ENCODE data around the gene EPHB1. TPM values are rescaled to one million over a fixed set of nuclear protein-coding genes. Genes with fewer than 3 reads are reported as not detected.
"Not testable (repeated sequence)": the region's sequence is repeated elsewhere in the genome, so short reads cannot be mapped to it uniquely, and the experiment has no call there.

The EPHB1 gene
- total RNA-seq, 1 donor from 2014 or later: 1.8 TPM

DNA sequence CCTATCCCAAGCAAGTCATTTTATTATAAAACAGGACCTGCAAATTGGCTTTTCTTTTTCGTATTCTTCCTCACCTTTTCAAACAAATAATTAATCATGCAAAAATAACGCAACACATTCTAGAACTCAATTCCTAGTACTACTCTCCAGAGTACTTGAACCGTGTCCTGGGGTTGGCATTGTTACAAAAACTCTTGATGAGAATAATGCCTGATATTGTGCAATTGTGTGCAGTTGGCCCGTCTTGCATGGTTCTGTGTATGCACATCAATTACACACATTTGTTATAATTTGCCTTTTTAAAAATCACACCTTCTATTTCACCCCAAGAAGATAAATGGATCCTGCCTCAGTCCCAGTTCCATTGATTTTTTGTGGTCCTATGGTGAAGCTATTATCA lies 205.4 kb downstream of the EPHB1 start:
- Mint-ChIP-seq H3K27me3 (peaks cover 16% of the 10 kb centered on the region), H3K36me3 (ENCODE audit: insufficient read depth) (no peaks in the 10 kb centered on the region), H3K27ac (no peak overlapping the region), H3K4me3 (ENCODE audit: low read depth) (no peak overlapping the region), H3K9me3 (ENCODE audit: low read depth) (no peaks in the 10 kb centered on the region), H3K4me1 (ENCODE audit: low read depth) (no peaks in the 10 kb centered on the region)
- no peak for DNase-seq (ENCODE audit: low spot score, unreplicated experiment)
- TF ChIP-seq, protein P1, sequence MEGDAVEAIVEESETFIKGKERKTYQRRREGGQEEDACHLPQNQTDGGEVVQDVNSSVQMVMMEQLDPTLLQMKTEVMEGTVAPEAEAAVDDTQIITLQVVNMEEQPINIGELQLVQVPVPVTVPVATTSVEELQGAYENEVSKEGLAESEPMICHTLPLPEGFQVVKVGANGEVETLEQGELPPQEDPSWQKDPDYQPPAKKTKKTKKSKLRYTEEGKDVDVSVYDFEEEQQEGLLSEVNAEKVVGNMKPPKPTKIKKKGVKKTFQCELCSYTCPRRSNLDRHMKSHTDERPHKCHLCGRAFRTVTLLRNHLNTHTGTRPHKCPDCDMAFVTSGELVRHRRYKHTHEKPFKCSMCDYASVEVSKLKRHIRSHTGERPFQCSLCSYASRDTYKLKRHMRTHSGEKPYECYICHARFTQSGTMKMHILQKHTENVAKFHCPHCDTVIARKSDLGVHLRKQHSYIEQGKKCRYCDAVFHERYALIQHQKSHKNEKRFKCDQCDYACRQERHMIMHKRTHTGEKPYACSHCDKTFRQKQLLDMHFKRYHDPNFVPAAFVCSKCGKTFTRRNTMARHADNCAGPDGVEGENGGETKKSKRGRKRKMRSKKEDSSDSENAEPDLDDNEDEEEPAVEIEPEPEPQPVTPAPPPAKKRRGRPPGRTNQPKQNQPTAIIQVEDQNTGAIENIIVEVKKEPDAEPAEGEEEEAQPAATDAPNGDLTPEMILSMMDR (IDR thresholded peaks at IDR 0.05; ENCODE audit: unreplicated experiment): no peak

GRCh38 chr3:135005616-135006015 lies 210.6 kb downstream of the EPHB1 start:
- not testable (repeated sequence) for H3K27ac Mint-ChIP-seq; H3K4me3 Mint-ChIP-seq (ENCODE audit: low read depth); H3K9me3 Mint-ChIP-seq (ENCODE audit: low read depth); H3K36me3 Mint-ChIP-seq (ENCODE audit: insufficient read depth); H3K27me3 Mint-ChIP-seq; DNase-seq (ENCODE audit: low spot score, unreplicated experiment); H3K4me1 Mint-ChIP-seq (ENCODE audit: low read depth)

GRCh38 chr3:135007607-135008006 lies 212.5 kb downstream of the EPHB1 start:
- no peak for DNase-seq (ENCODE audit: low spot score, unreplicated experiment)
- Mint-ChIP-seq H3K27me3 (peaks cover 3% of the 10 kb centered on the region), H3K9me3 (ENCODE audit: low read depth) (peaks cover 8% of the 10 kb centered on the region), H3K4me3 (ENCODE audit: low read depth) (no peak overlapping the region), H3K27ac (no peak overlapping the region), H3K36me3 (ENCODE audit: insufficient read depth) (peaks cover 2% of the 10 kb centered on the region), H3K4me1 (ENCODE audit: low read depth) (no peaks in the 10 kb centered on the region)
- TF ChIP-seq, protein P1 (IDR thresholded peaks at IDR 0.05; ENCODE audit: unreplicated experiment): no peak

GRCh38 chr3:135008326-135008725 lies 213.3 kb downstream of the EPHB1 start:
- TF ChIP-seq, protein P1 (IDR thresholded peaks at IDR 0.05; ENCODE audit: unreplicated experiment): no peak
- Mint-ChIP-seq H3K4me1 (ENCODE audit: low read depth) (no peaks in the 10 kb centered on the region), H3K36me3 (ENCODE audit: insufficient read depth) (peaks cover 2% of the 10 kb centered on the region), H3K27ac (no peak overlapping the region), H3K27me3 (peaks cover 3% of the 10 kb centered on the region), H3K9me3 (ENCODE audit: low read depth) (peaks cover 8% of the 10 kb centered on the region), H3K4me3 (ENCODE audit: low read depth) (no peak overlapping the region)
- no peak for DNase-seq (ENCODE audit: low spot score, unreplicated experiment)

- TF ChIP-seq, protein P1 (IDR thresholded peaks at IDR 0.05; ENCODE audit: unreplicated experiment): no peak
- Mint-ChIP-seq H3K4me3 (ENCODE audit: low read depth) (no peak overlapping the region), H3K4me1 (ENCODE audit: low read depth) (no peaks in the 10 kb centered on the region), H3K27ac (no peak overlapping the region), H3K27me3 (peaks cover 3% of the 10 kb centered on the region), H3K36me3 (ENCODE audit: insufficient read depth) (peaks cover 2% of the 10 kb centered on the region), H3K9me3 (ENCODE audit: low read depth) (peaks cover 8% of the 10 kb centered on the region)
- no peak for DNase-seq (ENCODE audit: low spot score, unreplicated experiment)
These were observed 214.0 kb downstream of the EPHB1 start for GRCh38 chr3:135009014-135009413.

GRCh38 chr3:135012101-135012500 lies 217.0 kb downstream of the EPHB1 start:
- no peak overlapping the region for H3K4me3 Mint-ChIP-seq (ENCODE audit: low read depth)
- no peaks in the 10 kb centered on the region for H3K36me3 Mint-ChIP-seq (ENCODE audit: insufficient read depth)
- H3K27me3 Mint-ChIP-seq: peaks cover 3% of the 10 kb centered on the region
- DNase-seq (ENCODE audit: low spot score, unreplicated experiment): no peak
- no peak overlapping the region for H3K27ac Mint-ChIP-seq
- no peaks in the 10 kb centered on the region for H3K9me3 Mint-ChIP-seq (ENCODE audit: low read depth)
- H3K4me1 Mint-ChIP-seq (ENCODE audit: low read depth): peaks cover 5% of the 10 kb centered on the region
- TF ChIP-seq, protein P1 (IDR thresholded peaks at IDR 0.05; ENCODE audit: unreplicated experiment): no peak
